Spinal cord (tissue), 10 donors: Measurements from ENCODE around the gene ARHGAP26. TPM values are rescaled to one million over a fixed set of nuclear protein-coding genes. Genes with fewer than 3 reads are reported as not detected.

Experiments used
- DNase-seq, 6 donors: peaks; one replicate each; pipeline versions ENCODE4 v3.0.0 to v3.0.0-alpha.2; 2013 to 2015; ENCODE audit warnings: low spot score in 6 of 6, low read depth in 4 of 6
- H3K27ac ChIP-seq: one replicate; pipeline ENCODE4 v1.5.1; 2013; ENCODE audit warnings: low read depth, low read length, control low read depth
- H3K27me3 ChIP-seq: one replicate; pipeline ENCODE4 v1.6.1; 2013; ENCODE audit warnings: low read length; ENCODE audit not compliant: control insufficient read depth, insufficient read depth
- H3K36me3 ChIP-seq: one replicate; pipeline ENCODE4 v1.6.1; 2013; ENCODE audit warnings: low read length; ENCODE audit not compliant: control insufficient read depth, insufficient read depth
- H3K4me1 ChIP-seq: one replicate; pipeline ENCODE4 v1.6.1; 2013; ENCODE audit warnings: low read length; ENCODE audit not compliant: control insufficient read depth, insufficient read depth
- H3K4me3 ChIP-seq: one replicate; pipeline ENCODE4 v1.5.1; 2013; ENCODE audit warnings: low read depth, low read length, control low read depth
- H3K9me3 ChIP-seq: one replicate; pipeline ENCODE4 v1.6.1; 2013; ENCODE audit warnings: low read length; ENCODE audit not compliant: control insufficient read depth, insufficient read depth
- WGBS: methylation state at CpG from one replicate; pipeline ENCODE4 v1.1.5; 2013; ENCODE audit warnings: missing lambda C conversion rate; ENCODE audit not compliant: insufficient coverage; 5-methylcytosine and 5-hydroxymethylcytosine counted together
- polyA plus RNA-seq, 2 donors: library from polyadenylated mRNA; unstranded; fragments of 120-200 nt; gene quantifications; one replicate each; pipeline ENCODE4 v1.2.1, GENCODE V29; 2013; ENCODE audit not compliant: insufficient read length in 2 of 2
- total RNA-seq, 2 donors: library from RNA; depleted of rRNA in 1 of 2; stranded (reverse); fragments of 120-200 nt in 1 of 2; fragments of >200 nt in 1 of 2; gene quantifications; one replicate each; pipeline versions ENCODE4 v1.2.3 to v1.2.4, GENCODE V29; 2013 to 2014
- donor health status: healthy.

ARHGAP26 gene
- total and polyA plus RNA-seq, 4 donors, result 21.9 to 39.7 (median 22.4) TPM

- no peak for DNase-seq
- peaks cover 12% of the 10 kb centered on the region for H3K4me1 ChIP-seq
- H3K9me3 ChIP-seq, result no peaks in the 10 kb centered on the region
- 96% methylated on average over 2 of the region's 2 CpGs for WGBS
- H3K36me3 ChIP-seq, result no peaks in the 10 kb centered on the region
- H3K4me3 ChIP-seq, result no peak overlapping the region
- peak overlapping the region; percentile 0 for H3K27ac ChIP-seq
- no peaks in the 10 kb centered on the region for H3K27me3 ChIP-seq
Observed at GRCh38 chr5:143208781-143209510, 438.8 kb downstream of the ARHGAP26 start.

- Histone ChIP-seq H3K36me3 (peaks cover 5% of the 10 kb centered on the region), H3K27ac (no peak overlapping the region), H3K4me3 (no peak overlapping the region), H3K4me1 (peaks cover 18% of the 10 kb centered on the region), H3K9me3 (no peaks in the 10 kb centered on the region), H3K27me3 (no peaks in the 10 kb centered on the region)
- DNase-seq, result no peak
- WGBS, result 92% methylated on average over 6 of the region's 11 CpGs
Observed at GRCh38 chr5:143209881-143210395, 439.8 kb downstream of the ARHGAP26 start.

GRCh38 chr5:143210576-143210975, 440.4 kb downstream of the ARHGAP26 start:
- no peaks in the 10 kb centered on the region for H3K9me3 ChIP-seq
- H3K4me3 ChIP-seq, result no peak overlapping the region
- H3K36me3 ChIP-seq, result peaks cover 6% of the 10 kb centered on the region
- WGBS, result 100% methylated on average over 4 of the region's 4 CpGs
- DNase-seq, result no peak
- no peaks in the 10 kb centered on the region for H3K27me3 ChIP-seq
- no peak overlapping the region for H3K27ac ChIP-seq
- peaks cover 19% of the 10 kb centered on the region for H3K4me1 ChIP-seq

GRCh38 chr5:143212261-143212660, 442.1 kb downstream of the ARHGAP26 start:
- no CpG with 5 or more reads among the region's 1 CpG for WGBS
- Histone ChIP-seq H3K27ac (no peak overlapping the region), H3K9me3 (no peaks in the 10 kb centered on the region), H3K36me3 (peaks cover 9% of the 10 kb centered on the region), H3K4me1 (peaks cover 14% of the 10 kb centered on the region), H3K4me3 (no peak overlapping the region), H3K27me3 (no peaks in the 10 kb centered on the region)
- no peak for DNase-seq

- H3K4me3 ChIP-seq, result no peak overlapping the region
- H3K27me3 ChIP-seq, result no peaks in the 10 kb centered on the region
- peak overlapping the region; percentile 42 for H3K27ac ChIP-seq
- DNase-seq, result peak in 1 of 6 donors; percentile 28
- peaks cover 9% of the 10 kb centered on the region for H3K36me3 ChIP-seq
- 67% methylated on average over 6 of the region's 6 CpGs for WGBS
- peaks cover 12% of the 10 kb centered on the region for H3K4me1 ChIP-seq
- no peaks in the 10 kb centered on the region for H3K9me3 ChIP-seq
Observed at GRCh38 chr5:143213231-143213850, 443.2 kb downstream of the ARHGAP26 start.

- DNase-seq, result peak in 1 of 6 donors; percentile 42
- H3K9me3 ChIP-seq, result no peaks in the 10 kb centered on the region
- H3K27ac ChIP-seq, result peak overlapping the region; percentile 42
- peaks cover 12% of the 10 kb centered on the region for H3K4me1 ChIP-seq
- no peak overlapping the region for H3K4me3 ChIP-seq
- no peaks in the 10 kb centered on the region for H3K27me3 ChIP-seq
- H3K36me3 ChIP-seq, result peaks cover 9% of the 10 kb centered on the region
- 68% methylated on average over 2 of the region's 12 CpGs for WGBS
Observed at GRCh38 chr5:143213851-143214363, 443.7 kb downstream of the ARHGAP26 start.

- Histone ChIP-seq H3K36me3 (peaks cover 9% of the 10 kb centered on the region), H3K27me3 (no peaks in the 10 kb centered on the region), H3K4me1 (peaks cover 12% of the 10 kb centered on the region), H3K9me3 (no peaks in the 10 kb centered on the region), H3K4me3 (no peak overlapping the region), H3K27ac (no peak overlapping the region)
- no peak for DNase-seq
- 81% methylated on average over 4 of the region's 4 CpGs for WGBS
Observed at GRCh38 chr5:143214458-143214857, 444.3 kb downstream of the ARHGAP26 start.

GRCh38 chr5:143214890-143215289, 444.7 kb downstream of the ARHGAP26 start:
- Histone ChIP-seq H3K36me3 (peaks cover 9% of the 10 kb centered on the region), H3K27me3 (no peaks in the 10 kb centered on the region), H3K9me3 (no peaks in the 10 kb centered on the region), H3K27ac (no peak overlapping the region), H3K4me1 (peaks cover 12% of the 10 kb centered on the region), H3K4me3 (no peak overlapping the region)
- no peak for DNase-seq
- 71% methylated on average over 6 of the region's 6 CpGs for WGBS

- Histone ChIP-seq H3K27ac (no peak overlapping the region), H3K36me3 (peaks cover 9% of the 10 kb centered on the region), H3K4me3 (no peak overlapping the region), H3K9me3 (no peaks in the 10 kb centered on the region), H3K27me3 (no peaks in the 10 kb centered on the region), H3K4me1 (peaks cover 12% of the 10 kb centered on the region)
- WGBS, result 83% methylated on average over 1 of the region's 6 CpGs
- no peak for DNase-seq
Observed at GRCh38 chr5:143215690-143216089, 445.5 kb downstream of the ARHGAP26 start.
